Fibroblast of villous mesenchyme (primary cell): ENCODE data around the gene HCFC1R1. TPM values are rescaled to one million over a fixed set of nuclear protein-coding genes. Genes with fewer than 3 reads are reported as not detected.

Experiments
- DNase-seq: peaks from one replicate; pipeline ENCODE4 v3.0.0-alpha.2; 2010; ENCODE audit warnings: low read depth
- H3K4me3 ChIP-seq: 2 replicates; pipeline ENCODE4 v1.5.1; 2011; ENCODE audit warnings: low read depth, mild to moderate bottlenecking, low read length
- CTCF ChIP-seq: IDR thresholded peaks from 2 replicates; pipeline ENCODE4 v1.5.1; 2012; ENCODE audit warnings: low read depth, mild to moderate bottlenecking, low read length; ENCODE audit not compliant: insufficient read depth
- total RNA-seq: library from RNA; depleted of rRNA; stranded (reverse); fragments of >200 nt; gene quantifications from 2 replicates; pipeline ENCODE4 v1.2.3, GENCODE V29; 2012

HCFC1R1 gene
- total RNA-seq, 1 donor = 28.1 TPM

GRCh38 chr16:3046641-3047386 lies 23.1 kb upstream of the HCFC1R1 start:
- no peak overlapping the region for H3K4me3 ChIP-seq
- TF ChIP-seq CTCF = no peak
- DNase-seq = no peak

- no peak for TF ChIP-seq CTCF
- H3K4me3 ChIP-seq = peak within 1 kb of the TSS; percentile 51
- no peak for DNase-seq
These were observed 22.3 kb upstream of the HCFC1R1 start, which contains the start of gene MMP25 for GRCh38 chr16:3045758-3046640. Gene MMP25 (plus strand): TSS chr16:3046561. CDS start chr16:3046918, 357 bp downstream.

GRCh38 chr16:3044708-3045107 lies 21.0 kb upstream of the HCFC1R1 start:
- no peak for TF ChIP-seq CTCF
- no peak for DNase-seq
- no peak overlapping the region for H3K4me3 ChIP-seq

- TF ChIP-seq CTCF = no peak
- no peak overlapping the region for H3K4me3 ChIP-seq
- no peak for DNase-seq
These were observed 18.6 kb upstream of the HCFC1R1 start for GRCh38 chr16:3042376-3042775.

GRCh38 chr16:3038896-3039295 lies 15.2 kb upstream of the HCFC1R1 start:
- no peak for DNase-seq
- no peak for TF ChIP-seq CTCF

GRCh38 chr16:3038256-3038655 lies 14.5 kb upstream of the HCFC1R1 start:
- TF ChIP-seq CTCF = no peak
- no peak for DNase-seq
- no peak overlapping the region for H3K4me3 ChIP-seq

More at GRCh38 chr16:3038896-3039295, 15.2 kb upstream of the HCFC1R1 start:
- H3K4me3 ChIP-seq = no peak overlapping the region
